Fibroblast of villous mesenchyme (primary cell): ENCODE data around the gene ZNF844. TPM values are rescaled to one million over a fixed set of nuclear protein-coding genes. Genes with fewer than 3 reads are reported as not detected.
A peak's percentile ranks its signal among the peaks of the same experiment; 100 is the strongest.
"Not testable (repeated sequence)": the region's sequence is repeated elsewhere in the genome, so short reads cannot be mapped to it uniquely, and the experiment has no call there.

Source experiments
- DNase-seq: peaks from one replicate; pipeline ENCODE4 v3.0.0-alpha.2; 2010; ENCODE audit warnings: low read depth
- H3K4me3 ChIP-seq: 2 replicates; pipeline ENCODE4 v1.5.1; 2011; ENCODE audit warnings: low read depth, mild to moderate bottlenecking, low read length
- total RNA-seq: library from RNA; depleted of rRNA; stranded (reverse); fragments of >200 nt; gene quantifications from 2 replicates; pipeline ENCODE4 v1.2.3, GENCODE V29; 2012
- TF ChIP-seq, protein P1 (sequence below): IDR thresholded peaks from 2 replicates; pipeline ENCODE4 v1.5.1; 2012; ENCODE audit warnings: low read depth, mild to moderate bottlenecking, low read length; ENCODE audit not compliant: insufficient read depth

Gene ZNF844
- total RNA-seq, 1 donor: 1.7 TPM

DNA sequence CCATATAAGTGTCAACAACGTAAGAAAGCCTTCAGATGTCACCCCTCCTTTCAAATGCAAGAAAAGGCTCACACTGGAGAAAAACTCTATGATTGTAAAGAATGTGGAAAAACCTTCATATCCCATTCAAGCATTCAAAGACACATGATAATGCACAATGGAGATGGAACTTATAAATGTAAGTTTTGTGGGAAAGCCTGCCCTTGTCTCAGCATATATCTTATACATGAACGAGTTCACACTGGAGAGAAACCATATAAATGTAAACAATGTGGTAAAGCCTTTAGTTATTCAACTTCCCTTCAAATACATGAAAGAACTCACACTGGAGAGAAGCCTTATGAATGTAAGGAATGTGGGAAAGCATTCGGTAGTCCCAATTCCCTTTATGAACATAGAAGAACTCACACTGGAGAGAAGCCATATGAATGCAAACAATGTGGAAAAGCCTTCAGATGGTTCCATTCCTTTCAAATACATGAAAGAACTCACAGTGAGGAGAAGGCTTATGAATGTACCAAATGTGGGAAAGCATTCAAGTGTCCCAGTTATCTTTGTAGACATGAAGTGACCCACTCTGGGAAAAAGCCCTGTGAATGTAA, 11.1 kb downstream of the ZNF844 start:
- TF ChIP-seq, protein P1, sequence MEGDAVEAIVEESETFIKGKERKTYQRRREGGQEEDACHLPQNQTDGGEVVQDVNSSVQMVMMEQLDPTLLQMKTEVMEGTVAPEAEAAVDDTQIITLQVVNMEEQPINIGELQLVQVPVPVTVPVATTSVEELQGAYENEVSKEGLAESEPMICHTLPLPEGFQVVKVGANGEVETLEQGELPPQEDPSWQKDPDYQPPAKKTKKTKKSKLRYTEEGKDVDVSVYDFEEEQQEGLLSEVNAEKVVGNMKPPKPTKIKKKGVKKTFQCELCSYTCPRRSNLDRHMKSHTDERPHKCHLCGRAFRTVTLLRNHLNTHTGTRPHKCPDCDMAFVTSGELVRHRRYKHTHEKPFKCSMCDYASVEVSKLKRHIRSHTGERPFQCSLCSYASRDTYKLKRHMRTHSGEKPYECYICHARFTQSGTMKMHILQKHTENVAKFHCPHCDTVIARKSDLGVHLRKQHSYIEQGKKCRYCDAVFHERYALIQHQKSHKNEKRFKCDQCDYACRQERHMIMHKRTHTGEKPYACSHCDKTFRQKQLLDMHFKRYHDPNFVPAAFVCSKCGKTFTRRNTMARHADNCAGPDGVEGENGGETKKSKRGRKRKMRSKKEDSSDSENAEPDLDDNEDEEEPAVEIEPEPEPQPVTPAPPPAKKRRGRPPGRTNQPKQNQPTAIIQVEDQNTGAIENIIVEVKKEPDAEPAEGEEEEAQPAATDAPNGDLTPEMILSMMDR: no peak
- no peak for DNase-seq
- no peak overlapping the region for H3K4me3 ChIP-seq

DNA sequence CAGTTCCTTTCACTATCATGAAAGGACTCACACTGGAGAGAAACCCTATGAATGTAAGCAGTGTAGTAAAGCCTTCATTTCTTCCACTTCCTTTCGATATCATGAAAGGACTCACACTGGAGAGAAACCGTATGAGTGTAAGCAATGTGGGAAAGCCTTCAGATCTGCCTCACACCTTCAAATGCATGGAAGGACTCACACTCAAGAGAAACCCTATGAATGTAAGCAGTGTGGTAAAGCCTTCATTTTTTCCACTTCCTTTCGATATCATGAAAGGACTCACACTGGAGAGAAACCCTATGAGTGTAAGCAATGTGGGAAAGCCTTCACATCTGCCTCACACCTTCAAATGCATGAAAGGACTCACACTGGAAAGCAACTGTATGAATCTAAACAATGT, 11.8 kb downstream of the ZNF844 start:
- H3K4me3 ChIP-seq, DNase-seq: not testable (repeated sequence)

GRCh38 chr19:12077375-12077774, 12.8 kb downstream of the ZNF844 start:
- TF ChIP-seq, protein P1: no peak
- no peak for DNase-seq

DNA sequence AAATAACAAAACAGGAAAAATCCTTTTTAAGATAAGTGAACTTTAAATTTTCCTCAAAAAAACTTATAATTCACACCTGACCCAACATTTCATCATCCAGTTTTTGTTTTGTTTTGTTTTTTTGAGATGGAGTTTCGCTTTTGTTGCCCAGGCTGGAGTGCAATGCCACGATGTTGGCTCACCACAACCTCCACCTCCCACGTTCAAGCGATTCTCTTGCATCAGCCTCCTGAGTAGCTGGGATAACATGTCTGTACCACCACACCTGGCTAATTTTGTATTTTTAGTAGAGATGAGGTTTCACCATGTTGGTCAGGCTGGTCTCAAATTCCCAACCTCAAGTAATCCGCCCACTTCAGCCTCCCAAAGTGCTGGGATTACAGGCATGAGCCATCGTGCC, 18.8 kb downstream of the ZNF844 start:
- not testable (repeated sequence) for H3K4me3 ChIP-seq, DNase-seq

More at GRCh38 chr19:12077375-12077774, 12.8 kb downstream of the ZNF844 start:
- no peak overlapping the region for H3K4me3 ChIP-seq

DNA sequence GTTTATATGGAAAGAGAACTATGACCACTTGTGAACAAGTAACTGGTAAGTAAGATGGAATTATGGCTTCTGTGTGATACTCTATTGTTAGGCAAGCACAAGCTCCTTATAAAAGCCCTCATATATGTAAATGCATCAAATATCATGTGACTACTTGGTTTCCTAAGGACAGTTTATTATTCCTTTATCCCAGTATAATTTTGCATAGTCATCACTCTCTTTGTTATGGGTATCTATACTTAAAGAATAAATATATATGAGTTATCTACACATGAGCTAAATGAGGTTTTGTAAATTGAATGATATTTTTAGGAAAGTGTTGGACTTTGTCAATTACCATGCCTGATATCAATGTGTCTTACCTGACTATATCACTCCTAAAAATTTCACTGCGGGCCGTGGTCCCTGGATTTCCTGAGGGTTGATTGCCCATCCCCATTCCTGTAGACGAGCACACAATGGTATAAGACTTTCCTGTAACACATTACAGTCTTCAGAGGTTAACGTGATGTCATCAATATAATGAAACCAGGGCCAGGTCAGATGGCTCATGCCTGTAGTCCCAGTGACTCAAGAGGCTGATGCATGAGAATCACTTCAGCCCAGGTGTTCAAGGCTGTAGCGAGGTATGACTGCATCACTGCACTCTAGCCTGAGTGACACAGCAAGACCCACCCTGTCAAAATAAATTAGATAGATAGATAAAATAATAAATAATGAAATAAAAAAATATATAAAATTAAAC, 20.7 kb downstream of the ZNF844 start:
- no peak overlapping the region for H3K4me3 ChIP-seq
- no peak for DNase-seq
- TF ChIP-seq, protein P1: no peak

GRCh38 chr19:12090807-12091206, 26.3 kb downstream of the ZNF844 start:
- no peak overlapping the region for H3K4me3 ChIP-seq
- TF ChIP-seq, protein P1: peak; percentile 64
- DNase-seq: peak; percentile 68

GRCh38 chr19:12092065-12092867, 27.7 kb downstream of the ZNF844 start:
- DNase-seq: peak; percentile 88
- TF ChIP-seq, protein P1: no peak
- H3K4me3 ChIP-seq: peak overlapping the region; percentile 84
